T-helper 1 cell (primary cell): ENCODE data around the gene PRM2.
"Not testable (repeated sequence)": the region's sequence is repeated elsewhere in the genome, so short reads cannot be mapped to it uniquely, and the experiment has no call there.

ENCODE experiments used
- DNase-seq, 5 donors: peaks; one replicate each; pipeline ENCODE4 v3.0.0-alpha.2; 2012 to 2020

Gene PRM2

GRCh38 chr16:11307639-11308492 lies 31.6 kb upstream of the PRM2 start:
- DNase-seq: no peak

- DNase-seq: peak in 1 of 5 donors; percentile 46
Observed at GRCh38 chr16:11306997-11307638, 30.8 kb upstream of the PRM2 start.

- no peak for DNase-seq
Observed at GRCh38 chr16:11306381-11306780, 30.1 kb upstream of the PRM2 start.

GRCh38 chr16:11303405-11304138 lies 27.3 kb upstream of the PRM2 start:
- DNase-seq: no peak

- DNase-seq: no peak
Observed at GRCh38 chr16:11302977-11303376, 26.7 kb upstream of the PRM2 start.

- DNase-seq: no peak
Observed at GRCh38 chr16:11301645-11302501, 25.6 kb upstream of the PRM2 start.

- DNase-seq: no peak
Observed at GRCh38 chr16:11300560-11300892, 24.2 kb upstream of the PRM2 start.

GRCh38 chr16:11299865-11300559 lies 23.7 kb upstream of the PRM2 start:
- no peak for DNase-seq

GRCh38 chr16:11298950-11299547 lies 22.8 kb upstream of the PRM2 start:
- not testable (repeated sequence) for DNase-seq

GRCh38 chr16:11298143-11298900 lies 22.0 kb upstream of the PRM2 start:
- no peak for DNase-seq

- peak; percentile 24 to 80 (median 38) for DNase-seq
Observed at GRCh38 chr16:11297492-11298142, 21.3 kb upstream of the PRM2 start.

- no peak for DNase-seq
Observed at GRCh38 chr16:11296706-11297491, 20.6 kb upstream of the PRM2 start.

GRCh38 chr16:11296351-11296705 lies 20.0 kb upstream of the PRM2 start:
- no peak for DNase-seq

- no peak for DNase-seq
Observed at GRCh38 chr16:11295672-11296071, 19.4 kb upstream of the PRM2 start.

- DNase-seq: no peak
Observed at GRCh38 chr16:11292076-11292748, 15.9 kb upstream of the PRM2 start.

- no peak for DNase-seq
Observed at GRCh38 chr16:11291091-11291703, 14.9 kb upstream of the PRM2 start.

GRCh38 chr16:11290102-11290893 lies 14.0 kb upstream of the PRM2 start:
- no peak for DNase-seq

GRCh38 chr16:11289696-11290095 lies 13.4 kb upstream of the PRM2 start:
- DNase-seq: not testable (repeated sequence)
